K562 (cell line): ENCODE results near the gene FAM83D. TPM values are rescaled to one million over a fixed set of nuclear protein-coding genes. Genes with fewer than 3 reads are reported as not detected.

ENCODE experiments used
- ATAC-seq: fragments of 200-7000 bp; cut with Tn5 transposase; 3 replicates; pipeline ENCODE4 v1.9.1; 2020; ENCODE audit warnings: moderate library complexity
- BruUV-seq: library from RNA; stranded (reverse); fragments of 400-500 nt; replicated peaks from 2 replicates; lab custom pipeline; 2021; lab: Mats Ljungman, UMichigan
- CTCF ChIA-PET: fragments of 300-600 bp; formaldehyde crosslinking; extraction: SDS; loops from one replicate; lab custom pipeline; 2021; ENCODE audit warnings: low intra/inter-chr PET ratio; lab: Yijun Ruan, JAX
- POLR2A ChIA-PET: fragments of 300-600, 350-650 bp; sonication (Branson Sonifier 250); formaldehyde crosslinking; extraction: SDS; loops from one replicate; lab custom pipeline; 2021; ENCODE audit warnings: antibody characterized with exemption, inconsistent platforms; lab: Yijun Ruan, JAX
- DNase-seq, 4 experiments: peaks; one replicate each; pipeline versions ENCODE4 v3.0.0 to v3.0.0-alpha.2; 2011 to 2018; ENCODE audit warnings: low spot score in 3 of 4, mixed read lengths in 3 of 4; ENCODE audit errors: extremely low read depth in 1 of 4
- FAIRE-seq: peaks from 2 replicates; lab custom pipeline; 2011; peaks lifted over from hg19 to GRCh38; lab: Jason Lieb, UNC
- H2AFZ ChIP-seq: 2 replicates; pipeline ENCODE4 v1.6.0; 2011; ENCODE audit warnings: low read depth, low read length, control low read depth, inconsistent platforms
- H3K27ac ChIP-seq: fragments of 200-600 bp; 3 replicates; pipeline ENCODE4 v1.8.0; 2011; ENCODE audit warnings: low read depth, mild to moderate bottlenecking, control low read depth, inconsistent platforms, low read length, moderate library complexity, mixed read lengths; ENCODE audit errors: extremely low read depth
- H3K27me3 ChIP-seq, 2 experiments: fragments of 300-600 bp in 1 of 2; 2 replicates in 1 of 2; 3 replicates in 1 of 2; pipeline versions ENCODE4 v1.6.0 to v1.8.0; 2011; ENCODE audit warnings: inconsistent platforms in 2 of 2, low read length in 2 of 2, mild to moderate bottlenecking in 1 of 2, mixed read lengths in 1 of 2, moderate library complexity in 1 of 2; ENCODE audit not compliant: control insufficient read depth in 2 of 2, insufficient read depth in 2 of 2
- H3K36me3 ChIP-seq: fragments of 300-600 bp; 3 replicates; pipeline ENCODE4 v1.8.0; 2011; ENCODE audit warnings: mild to moderate bottlenecking, low read length, inconsistent platforms; ENCODE audit not compliant: control insufficient read depth, insufficient read depth
- H3K4me1 ChIP-seq, 2 experiments: fragments of 200-600 bp in 1 of 2; replicated peaks in 1 of 2; 2 replicates in 1 of 2; 3 replicates in 1 of 2; pipeline versions ENCODE4 v1.5.1 to v1.8.0; 2011; ENCODE audit warnings: inconsistent platforms in 2 of 2, low read length in 2 of 2, mild to moderate bottlenecking in 1 of 2, mixed read lengths in 1 of 2, moderate library complexity in 1 of 2; ENCODE audit not compliant: control insufficient read depth in 2 of 2, insufficient read depth in 2 of 2
- H3K4me2 ChIP-seq: 2 replicates; pipeline ENCODE4 v1.6.1; 2011; ENCODE audit warnings: low read length, control low read depth, inconsistent platforms, mixed read lengths; ENCODE audit not compliant: insufficient read depth
- H3K4me3 ChIP-seq: fragments of 200-600 bp; sonication (generic), shearing (Covaris generic); 2 replicates; pipeline ENCODE4 v1.5.1; 2016; ENCODE audit warnings: control low read depth, inconsistent platforms
- H3K79me2 ChIP-seq: fragments of 200-600 bp; 3 replicates; pipeline ENCODE4 v1.8.0; 2011; ENCODE audit warnings: low read length, inconsistent platforms; ENCODE audit not compliant: control insufficient read depth, insufficient read depth
- H3K9ac ChIP-seq, 2 experiments: 2 replicates each; pipeline versions ENCODE4 v1.6.0 to v1.6.1; 2011; ENCODE audit warnings: low read depth in 2 of 2, low read length in 2 of 2, control low read depth in 1 of 2, inconsistent platforms in 1 of 2, mild to moderate bottlenecking in 1 of 2, mixed read lengths in 1 of 2; ENCODE audit not compliant: insufficient read depth in 1 of 2
- H3K9me1 ChIP-seq: one replicate; pipeline ENCODE4 v1.6.0; 2011; ENCODE audit warnings: inconsistent platforms, mild to moderate bottlenecking, low read length, moderate library complexity; ENCODE audit not compliant: control insufficient read depth, insufficient read depth
- H3K9me3 ChIP-seq: replicated peaks from 2 replicates; pipeline ENCODE4 v1.5.1; 2011; ENCODE audit warnings: low read depth, low read length, inconsistent platforms; ENCODE audit not compliant: control insufficient read depth, insufficient read depth
- H4K20me1 ChIP-seq: replicated peaks from 2 replicates; pipeline ENCODE4 v1.6.1; 2011; ENCODE audit warnings: low read length, inconsistent platforms, mixed read lengths; ENCODE audit not compliant: control insufficient read depth, insufficient read depth
- BDP1 ChIP-seq: IDR thresholded peaks from 3 replicates; pipeline ENCODE4 v1.6.1; 2011; ENCODE audit not compliant: insufficient read length, insufficient read depth
- DDX20 ChIP-seq: fragments of 450-650 bp; IDR thresholded peaks from 2 replicates; pipeline ENCODE4 v1.6.1; 2016; ENCODE audit warnings: missing genetic modification characterization, low read depth, mild to moderate bottlenecking, missing compliant biosample characterization, moderate library complexity
- ETV6 ChIP-seq, 3 experiments: fragments of 150-350 bp in 1 of 3; sonication (generic) in 1 of 3; formaldehyde crosslinking in 1 of 3; IDR thresholded peaks; 2 replicates each; pipeline versions ENCODE4 v1.6.1 to v1.8.0; 2014 to 2022; ENCODE audit warnings: borderline replicate concordance in 2 of 3, low read depth in 2 of 3, antibody characterized with exemption in 1 of 3, low read length in 1 of 3, mild to moderate bottlenecking in 1 of 3, missing genetic modification reagents in 1 of 3
- NCOA2 ChIP-seq, 2 experiments: fragments of 450-650 bp; IDR thresholded peaks; 2 replicates each; pipeline ENCODE4 v1.6.1; 2018; ENCODE audit warnings: mild to moderate bottlenecking in 2 of 2, moderate library complexity in 1 of 2; ENCODE audit not compliant: partially characterized antibody in 2 of 2
- SIRT6 ChIP-seq: IDR thresholded peaks from one replicate; pipeline ENCODE4 v1.6.1; 2012; ENCODE audit warnings: low read depth, mild to moderate bottlenecking, control low read depth, inconsistent platforms, low read length, moderate library complexity
- TCFL5 ChIP-seq: fragments of 250-450 bp; sonication (Bioruptor Pico); conservative IDR thresholded peaks from 2 replicates; pipeline ENCODE4 v1.6.1; 2021; ENCODE audit warnings: mild to moderate bottlenecking, moderate library complexity, matching md5 sums
- WGBS: fragments of 100-300 bp; shearing (Covaris generic); methylation state at CpG from one replicate; pipeline ENCODE4 v1.1.6; 2016; ENCODE audit warnings: low coverage, mixed read lengths; ENCODE audit not compliant: insufficient coverage; ENCODE audit errors: missing lambda C conversion rate; 5-methylcytosine and 5-hydroxymethylcytosine counted together
- in situ Hi-C: fragments of 300-500 bp; cut with MboI; formaldehyde crosslinking; loops from 4 replicates; pipeline ENCODE4 v1.15.0; 2018; ENCODE audit warnings: inconsistent platforms, mixed read lengths
- intact Hi-C: fragments of 100-400 bp; cut with micrococcal nuclease; formaldehyde crosslinking; loops from 2 replicates; pipeline ENCODE4 v1.14.2; 2022
- polyA plus RNA-seq, 8 experiments: library from polyadenylated mRNA; depleted of rRNA in 4 of 8; stranded (reverse) in 5 of 8; unstranded in 3 of 8; fragments of >200 nt; fragmentation: Nextera tagmentation in 2 of 8; fragmentation: Illumina TruSeq in 1 of 8; extraction: Ambion mirVana in 2 of 8; extraction: Trizol in 1 of 8; gene quantifications; 2 replicates each; pipeline versions ENCODE4 v1.2.1 to v1.2.3, GENCODE V29; 2011 to 2014; ENCODE audit warnings: inconsistent platforms in 1 of 8, missing spikeins in 1 of 8
- total RNA-seq, 7 experiments: library from RNA; depleted of rRNA in 6 of 7; stranded (reverse); fragments of >200 nt in 6 of 7; fragmentation: Illumina TruSeq in 2 of 7; extraction: Trizol in 2 of 7; gene quantifications; 2 replicates each; pipeline versions ENCODE4 v1.2.1 to v1.2.3, GENCODE V29; 2011 to 2021; ENCODE audit warnings: low replicate concordance in 1 of 7
- TF ChIP-seq, protein P1 (sequence below): fragments of 450-650 bp; formaldehyde crosslinking; IDR thresholded peaks from 2 replicates; pipeline ENCODE4 v1.4.0; 2020; ENCODE audit warnings: mild to moderate bottlenecking, moderate library complexity
- TF ChIP-seq, protein P2 (sequence below): fragments of 250-450 bp; sonication (Bioruptor Pico); IDR thresholded peaks from 2 replicates; pipeline ENCODE4 v1.4.0; 2020; ENCODE audit warnings: mild to moderate bottlenecking, moderate library complexity, borderline replicate concordance
- TF ChIP-seq, protein P3 (sequence below): fragments of 250-450 bp; sonication (Bioruptor Pico); IDR thresholded peaks from 2 replicates; pipeline ENCODE4 v1.5.0; 2021

Gene FAM83D
- total and polyA plus RNA-seq, 9 of the 15 experiments (the other 6 are each of a cell fraction or from before 2014, with no cell fraction given) = 8.2 to 66.1 (median 43.5) TPM

DNA sequence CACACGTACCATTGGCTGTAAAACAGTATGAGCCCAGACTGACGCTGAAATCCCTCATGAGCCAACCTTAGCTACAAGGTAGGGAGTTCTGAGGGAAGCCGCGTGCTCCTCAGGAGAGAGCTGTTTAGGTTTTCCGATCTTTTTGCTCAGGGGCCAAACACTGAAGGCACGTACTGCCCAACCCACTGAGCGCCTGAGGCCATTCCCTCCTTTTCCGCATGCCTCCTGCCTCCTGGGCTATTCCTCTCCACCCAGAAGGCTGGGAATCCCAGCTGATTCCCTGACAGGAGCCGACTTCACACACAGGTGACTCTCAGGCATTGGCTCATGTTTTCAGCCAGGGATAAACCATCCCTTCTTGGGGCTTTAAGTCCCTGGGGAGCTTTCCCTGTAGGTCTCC, 5.4 kb upstream of the FAM83D start:
- FAIRE-seq = no peak
- POLR2A ChIA-PET = interaction anchor here (1.0 kb wide), 1 partner anchor 128 kb away, joined by 4 read pairs; no protein-coding TSS in a partner anchor
- no peak overlapping the region for H3K4me3 ChIP-seq
- in situ Hi-C loops (no loop called here), intact Hi-C loops (no loop called here)
- no peak for DNase-seq
- H4K20me1 ChIP-seq = no peaks in the 10 kb centered on the region
- peaks cover 0 to 2% of the 10 kb centered on the region in 2 experiments; a peak in 2 of 5 replicates for H3K4me1 ChIP-seq
- no peak overlapping the region for H3K27ac ChIP-seq
- no peaks in the 10 kb centered on the region for H3K79me2 ChIP-seq
- no peak overlapping the region for H3K9ac ChIP-seq
- H3K4me2 ChIP-seq = no peak overlapping the region
- no peaks in the 10 kb centered on the region for H3K36me3 ChIP-seq
- no peaks in the 10 kb centered on the region for H3K9me3 ChIP-seq
- CTCF ChIA-PET = no interaction called here
- 12% methylated on average over 9 of the region's 9 CpGs for WGBS
- H2AFZ ChIP-seq = no peak overlapping the region
- no peaks in the 10 kb centered on the region for H3K9me1 ChIP-seq
- no peak for ATAC-seq
- no TSS peak for BruUV-seq
- peaks cover 0 to 16% of the 10 kb centered on the region in 2 experiments; a peak in 2 of 5 replicates for H3K27me3 ChIP-seq
- TF ChIP-seq, protein P1, sequence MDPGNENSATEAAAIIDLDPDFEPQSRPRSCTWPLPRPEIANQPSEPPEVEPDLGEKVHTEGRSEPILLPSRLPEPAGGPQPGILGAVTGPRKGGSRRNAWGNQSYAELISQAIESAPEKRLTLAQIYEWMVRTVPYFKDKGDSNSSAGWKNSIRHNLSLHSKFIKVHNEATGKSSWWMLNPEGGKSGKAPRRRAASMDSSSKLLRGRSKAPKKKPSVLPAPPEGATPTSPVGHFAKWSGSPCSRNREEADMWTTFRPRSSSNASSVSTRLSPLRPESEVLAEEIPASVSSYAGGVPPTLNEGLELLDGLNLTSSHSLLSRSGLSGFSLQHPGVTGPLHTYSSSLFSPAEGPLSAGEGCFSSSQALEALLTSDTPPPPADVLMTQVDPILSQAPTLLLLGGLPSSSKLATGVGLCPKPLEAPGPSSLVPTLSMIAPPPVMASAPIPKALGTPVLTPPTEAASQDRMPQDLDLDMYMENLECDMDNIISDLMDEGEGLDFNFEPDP (CRISPR knock-in tag) = no peak
- TF ChIP-seq DDX20 = no peak
- TF ChIP-seq TCFL5 (CRISPR knock-in tag) = no peak
- TF ChIP-seq, protein P2, sequence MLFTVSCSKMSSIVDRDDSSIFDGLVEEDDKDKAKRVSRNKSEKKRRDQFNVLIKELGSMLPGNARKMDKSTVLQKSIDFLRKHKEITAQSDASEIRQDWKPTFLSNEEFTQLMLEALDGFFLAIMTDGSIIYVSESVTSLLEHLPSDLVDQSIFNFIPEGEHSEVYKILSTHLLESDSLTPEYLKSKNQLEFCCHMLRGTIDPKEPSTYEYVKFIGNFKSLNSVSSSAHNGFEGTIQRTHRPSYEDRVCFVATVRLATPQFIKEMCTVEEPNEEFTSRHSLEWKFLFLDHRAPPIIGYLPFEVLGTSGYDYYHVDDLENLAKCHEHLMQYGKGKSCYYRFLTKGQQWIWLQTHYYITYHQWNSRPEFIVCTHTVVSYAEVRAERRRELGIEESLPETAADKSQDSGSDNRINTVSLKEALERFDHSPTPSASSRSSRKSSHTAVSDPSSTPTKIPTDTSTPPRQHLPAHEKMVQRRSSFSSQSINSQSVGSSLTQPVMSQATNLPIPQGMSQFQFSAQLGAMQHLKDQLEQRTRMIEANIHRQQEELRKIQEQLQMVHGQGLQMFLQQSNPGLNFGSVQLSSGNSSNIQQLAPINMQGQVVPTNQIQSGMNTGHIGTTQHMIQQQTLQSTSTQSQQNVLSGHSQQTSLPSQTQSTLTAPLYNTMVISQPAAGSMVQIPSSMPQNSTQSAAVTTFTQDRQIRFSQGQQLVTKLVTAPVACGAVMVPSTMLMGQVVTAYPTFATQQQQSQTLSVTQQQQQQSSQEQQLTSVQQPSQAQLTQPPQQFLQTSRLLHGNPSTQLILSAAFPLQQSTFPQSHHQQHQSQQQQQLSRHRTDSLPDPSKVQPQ = no peak
- TF ChIP-seq ETV6 (IDR thresholded peaks at IDR 0.05; ENCODE audit: borderline replicate concordance in 1 of 2, low read depth in 2 of 2, low read length in 1 of 2) = no peak
- no peak for TF ChIP-seq ETV6 (CRISPR knock-in tag; IDR thresholded peaks at IDR 0.05; ENCODE audit: borderline replicate concordance)
- no peak for TF ChIP-seq NCOA2 (IDR thresholded peaks at IDR 0.05; ENCODE audit: partially characterized antibody in 2 of 2)
- TF ChIP-seq, protein P3, sequence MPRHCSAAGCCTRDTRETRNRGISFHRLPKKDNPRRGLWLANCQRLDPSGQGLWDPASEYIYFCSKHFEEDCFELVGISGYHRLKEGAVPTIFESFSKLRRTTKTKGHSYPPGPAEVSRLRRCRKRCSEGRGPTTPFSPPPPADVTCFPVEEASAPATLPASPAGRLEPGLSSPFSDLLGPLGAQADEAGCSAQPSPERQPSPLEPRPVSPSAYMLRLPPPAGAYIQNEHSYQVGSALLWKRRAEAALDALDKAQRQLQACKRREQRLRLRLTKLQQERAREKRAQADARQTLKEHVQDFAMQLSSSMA (CRISPR knock-in tag) = no peak
- no peak for TF ChIP-seq SIRT6
- no peak for TF ChIP-seq BDP1
